NCI-H82 treated with DMSO at 0.1 percent for 48 hours (cell line): ENCODE data around the gene EXOC1.
"Not testable (repeated sequence)": the region's sequence is repeated elsewhere in the genome, so short reads cannot be mapped to it uniquely, and the experiment has no call there.

Source experiments
- DNase-seq: peaks from one replicate; lab custom pipeline; 2025; ENCODE audit not compliant: unreplicated experiment; lab: John Stamatoyannopoulos, UW

EXOC1 gene

DNA sequence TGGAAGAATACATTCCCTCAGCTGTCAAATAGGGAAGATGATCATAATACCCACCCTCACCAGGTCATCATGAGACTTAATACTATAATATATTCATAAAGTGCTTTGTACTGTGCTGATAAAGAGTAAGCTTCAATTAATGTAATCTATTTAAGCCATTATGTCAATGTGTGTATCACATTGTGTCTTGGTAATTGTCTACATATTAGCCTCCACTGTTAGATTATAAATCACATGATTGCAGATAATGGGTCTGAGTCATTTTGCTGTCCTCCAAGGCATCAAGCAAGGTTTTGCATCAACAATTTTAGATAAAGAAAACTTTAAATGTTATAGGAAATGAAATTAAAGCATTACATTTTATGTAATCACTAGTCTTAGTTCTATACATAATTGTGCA is 50.1 kb downstream of the EXOC1 start:
- DNase-seq = no peak

DNA sequence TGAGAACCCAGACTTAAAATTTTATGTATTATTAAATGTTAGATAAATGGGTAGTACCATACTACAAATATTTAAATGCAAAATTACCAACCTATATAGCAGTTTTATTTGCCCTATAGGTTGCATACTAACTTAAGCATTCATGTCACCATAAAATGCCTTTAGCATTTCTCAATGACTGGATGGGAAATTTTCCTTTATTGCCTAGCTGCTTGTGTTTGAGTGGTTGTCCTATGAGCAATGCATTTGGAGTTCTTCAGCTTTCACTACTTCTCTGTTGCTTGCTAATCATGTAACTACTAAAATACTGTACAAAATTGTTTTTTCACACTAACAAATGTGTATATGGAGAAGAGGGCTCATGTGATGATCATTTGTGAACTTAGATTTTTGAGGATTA is 51.1 kb downstream of the EXOC1 start:
- no peak for DNase-seq

DNA sequence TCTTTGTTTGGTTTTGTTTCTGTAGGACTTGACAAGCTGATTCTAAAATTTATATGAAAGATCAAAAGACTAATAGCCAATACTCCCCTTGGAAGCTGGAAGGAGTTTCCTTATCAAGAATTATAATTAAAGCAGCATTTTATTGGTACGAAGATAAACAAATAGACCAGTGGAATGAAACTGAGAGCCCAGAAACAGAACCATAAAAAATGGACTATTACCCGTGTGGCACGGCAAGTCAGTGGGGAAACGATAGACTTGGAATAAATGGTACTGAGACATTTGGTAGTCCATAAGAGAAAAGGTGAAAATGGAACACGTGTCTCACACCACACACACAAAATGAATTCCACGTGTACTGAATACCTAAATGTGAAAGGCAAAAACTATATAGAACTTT is 52.9 kb downstream of the EXOC1 start:
- DNase-seq = no peak

DNA sequence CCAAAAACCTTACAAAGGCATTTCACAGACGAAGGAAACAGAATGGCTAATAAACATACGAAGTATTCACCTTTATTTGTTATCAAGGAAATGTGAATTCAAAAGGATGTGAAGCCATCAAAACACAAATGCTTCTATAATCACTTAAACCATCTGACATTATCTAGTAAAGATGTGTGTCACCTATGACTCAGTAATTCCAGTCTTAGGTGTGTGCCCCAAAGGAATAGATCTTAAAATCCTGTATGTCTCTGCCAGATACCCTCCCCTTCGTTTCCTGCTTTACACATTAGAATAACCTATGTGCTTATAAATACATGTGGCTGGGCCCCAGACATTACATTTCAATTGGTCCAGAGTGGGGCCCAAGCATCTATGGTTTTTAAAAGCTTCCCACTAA is 53.5 kb downstream of the EXOC1 start:
- no peak for DNase-seq

DNA sequence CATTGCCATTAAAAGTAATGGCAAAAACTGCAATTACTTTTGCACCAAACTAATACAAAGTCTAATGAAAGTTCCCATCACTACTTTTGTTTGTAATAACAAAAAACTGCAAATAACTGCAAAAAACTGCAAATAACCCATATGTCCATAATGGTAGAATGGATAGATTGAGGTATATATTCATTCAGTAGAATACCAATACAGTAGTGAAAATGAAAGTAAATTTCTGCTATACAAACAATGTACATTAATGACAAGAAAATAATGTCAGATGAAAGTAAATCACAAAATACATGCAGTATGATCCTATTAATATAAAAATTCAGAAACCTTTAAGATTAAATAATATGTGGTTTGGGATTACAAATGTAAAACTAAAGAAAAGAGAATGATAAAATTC is 54.0 kb downstream of the EXOC1 start:
- no peak for DNase-seq

DNA sequence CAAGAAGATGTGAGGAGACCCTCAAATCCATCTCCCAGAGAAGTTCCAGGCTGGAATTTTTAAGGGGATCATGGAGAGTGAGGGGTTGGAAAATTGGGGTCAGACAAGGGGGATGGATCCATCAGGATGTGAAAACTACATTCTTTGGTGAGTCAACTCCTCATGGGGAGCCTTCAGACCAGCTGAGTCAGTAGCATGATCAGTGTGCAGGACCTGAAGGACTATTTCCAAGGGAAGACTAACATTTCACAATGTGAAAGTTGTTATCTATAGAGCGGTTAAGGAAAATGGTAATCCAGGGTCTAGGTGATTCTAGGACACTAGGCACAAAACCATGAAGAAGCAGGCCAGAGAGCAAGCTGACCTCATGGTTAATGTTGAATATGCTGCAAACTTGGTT is 56.7 kb downstream of the EXOC1 start:
- DNase-seq = no peak

DNA sequence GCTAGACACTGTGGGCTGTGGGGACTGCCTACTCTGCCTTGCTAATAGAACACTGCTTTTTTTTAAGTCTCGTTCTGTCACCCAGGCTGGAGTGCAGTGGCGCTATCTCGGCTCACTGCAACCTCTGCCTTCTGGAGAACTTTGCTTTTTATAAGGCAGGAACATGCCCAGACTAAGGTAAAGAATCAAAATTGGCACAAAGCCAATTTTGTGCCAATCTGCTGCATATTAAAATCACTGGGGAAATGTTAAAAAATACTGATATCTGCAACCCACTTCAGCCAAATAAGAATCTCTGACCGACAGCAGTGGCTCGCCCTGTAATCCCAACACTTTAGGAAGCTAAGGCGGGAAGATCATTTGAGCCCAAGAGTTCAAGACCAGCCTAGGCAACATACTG is 58.8 kb downstream of the EXOC1 start:
- no peak for DNase-seq

DNA sequence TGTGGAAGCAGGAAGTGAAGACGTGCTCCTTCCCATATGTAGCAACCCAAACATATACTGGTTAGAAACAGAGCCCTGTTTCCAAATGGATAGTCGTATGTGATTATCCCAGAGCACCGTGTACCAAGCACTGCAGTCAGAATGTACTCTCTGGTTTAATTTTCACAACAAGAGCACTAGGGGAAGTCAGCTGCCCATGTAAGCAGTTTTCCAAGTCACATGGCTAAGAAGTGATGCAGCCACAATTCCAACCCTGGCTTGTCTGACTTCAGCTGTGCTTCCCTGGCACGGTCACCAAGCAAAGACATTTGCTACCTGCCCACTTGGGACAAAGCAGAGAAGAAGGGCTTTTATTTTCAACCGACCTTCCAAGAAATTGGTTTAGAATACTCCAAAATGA is 67.1 kb downstream of the EXOC1 start:
- DNase-seq = no peak

DNA sequence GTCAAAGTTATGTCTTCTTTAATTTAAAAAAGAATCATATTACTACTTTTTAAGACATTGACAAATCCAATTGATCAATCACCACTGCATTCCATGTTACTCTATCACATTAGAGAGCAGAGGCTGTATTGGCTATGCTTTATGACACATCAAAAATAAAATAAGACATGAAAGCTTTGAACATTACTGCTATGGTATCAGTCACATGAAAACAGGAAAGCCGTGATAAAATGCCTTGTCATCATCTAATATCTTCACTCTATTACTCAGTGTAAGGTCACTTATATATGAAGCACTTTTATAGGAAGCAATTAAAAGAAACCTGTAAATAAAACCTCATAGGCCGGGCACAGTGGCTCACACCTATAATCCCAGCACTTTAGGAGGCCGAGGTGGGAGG is 67.6 kb downstream of the EXOC1 start:
- no peak for DNase-seq

DNA sequence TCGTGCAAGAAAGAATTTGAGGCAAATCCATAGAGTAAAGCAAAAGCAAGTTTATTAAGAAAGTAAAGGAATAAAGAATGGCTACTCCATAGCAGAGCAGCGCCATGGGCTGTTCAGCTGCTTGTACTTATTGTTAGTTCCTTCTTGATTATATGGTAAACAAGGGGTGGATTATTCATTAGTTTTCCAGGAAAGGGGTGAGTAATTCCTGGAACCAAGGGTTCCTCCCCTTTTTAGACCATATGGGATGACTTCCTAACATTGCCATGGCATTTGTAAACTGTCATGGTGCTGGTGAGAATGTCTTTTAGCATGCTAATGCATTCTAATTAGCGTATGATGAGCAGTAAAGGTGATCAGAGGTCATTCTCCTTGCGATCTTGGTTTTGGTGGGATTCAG is 71.8 kb downstream of the EXOC1 start:
- DNase-seq = no peak

DNA sequence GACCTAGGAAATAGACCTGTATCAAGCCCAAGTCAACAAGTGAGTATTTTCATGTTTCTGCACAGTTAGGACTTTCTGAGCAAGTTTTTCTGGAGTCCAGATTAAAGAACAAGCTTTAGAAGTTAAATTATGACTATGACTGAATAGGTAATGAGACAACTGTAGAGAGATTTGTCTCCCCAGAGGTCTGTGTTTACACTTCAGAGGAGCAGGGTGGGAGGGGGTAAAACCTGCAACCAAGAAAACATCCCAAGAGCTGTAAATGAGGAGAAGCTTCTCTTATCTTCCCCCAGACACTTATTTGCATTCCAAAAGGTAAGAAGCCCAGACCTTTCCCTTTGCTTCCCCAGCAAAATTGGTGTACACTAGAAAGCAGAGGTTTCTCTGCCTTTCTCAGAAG is 73.2 kb downstream of the EXOC1 start:
- DNase-seq = no peak

DNA sequence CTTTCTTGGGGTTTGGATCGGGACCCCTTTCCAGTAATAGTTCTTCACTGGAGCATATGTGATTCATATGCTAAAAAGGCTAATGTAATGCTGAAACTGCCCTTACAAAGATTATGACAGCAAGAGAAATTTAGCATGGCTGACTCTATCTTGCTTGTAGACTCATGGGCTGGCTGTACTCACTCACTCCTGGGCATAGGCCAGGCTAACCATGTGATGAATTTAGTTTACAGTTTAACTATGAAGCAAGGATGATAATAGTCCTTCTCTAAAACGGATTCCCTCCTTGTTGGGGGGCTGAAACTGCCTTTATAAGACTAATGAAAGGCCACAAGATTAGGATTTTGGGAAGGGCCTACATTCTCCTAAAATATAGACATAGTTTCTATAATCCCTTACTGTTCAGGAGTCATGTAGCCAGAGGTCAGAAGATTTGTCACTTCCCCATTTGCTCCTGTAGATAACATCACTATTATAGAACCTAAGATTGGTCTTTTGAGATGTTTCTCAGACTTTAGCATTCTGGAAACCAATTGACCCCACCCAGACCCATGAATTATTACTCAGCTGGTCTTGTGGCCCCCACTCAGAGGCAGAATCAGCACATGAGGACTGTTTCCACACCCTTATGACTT is 74.5 kb downstream of the EXOC1 start:
- DNase-seq = no peak

DNA sequence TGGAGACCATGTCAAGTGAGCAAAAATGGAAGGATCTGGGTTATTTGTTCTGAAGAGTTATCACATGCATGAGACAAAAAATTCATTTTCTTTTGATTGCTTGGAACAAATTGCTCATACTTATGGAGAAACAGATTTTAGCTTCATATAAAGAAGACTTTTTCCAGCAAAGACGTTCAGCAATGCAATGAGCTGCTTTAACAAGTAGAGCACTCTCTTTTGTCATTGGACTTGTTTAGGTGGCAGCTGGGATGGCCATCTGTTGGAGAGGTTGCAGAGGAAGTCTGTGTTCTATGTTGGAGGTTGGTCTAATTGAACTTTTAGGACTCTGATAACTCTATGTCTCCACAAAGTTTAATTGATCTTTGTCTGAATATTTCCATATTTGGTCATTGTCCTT is 75.4 kb downstream of the EXOC1 start:
- no peak for DNase-seq

DNA sequence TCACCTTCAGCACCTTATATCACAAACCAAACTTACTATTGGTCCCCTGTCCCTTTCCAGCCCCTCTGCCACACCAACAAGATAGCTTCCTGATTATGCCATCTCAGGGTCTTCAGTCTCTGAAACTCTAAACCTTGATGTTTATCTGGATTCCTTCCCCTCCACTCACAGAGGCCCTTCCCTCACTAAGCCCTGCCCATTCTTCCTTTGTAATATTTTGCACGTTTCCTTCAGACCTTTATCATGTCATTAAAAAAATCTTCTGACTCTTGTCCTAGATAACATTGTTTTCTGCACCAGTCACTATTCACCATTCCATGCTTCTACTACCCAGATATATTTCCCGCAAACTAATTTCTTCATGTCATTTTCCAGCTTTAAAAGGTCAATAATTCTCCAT is 77.6 kb downstream of the EXOC1 start:
- no peak for DNase-seq

DNA sequence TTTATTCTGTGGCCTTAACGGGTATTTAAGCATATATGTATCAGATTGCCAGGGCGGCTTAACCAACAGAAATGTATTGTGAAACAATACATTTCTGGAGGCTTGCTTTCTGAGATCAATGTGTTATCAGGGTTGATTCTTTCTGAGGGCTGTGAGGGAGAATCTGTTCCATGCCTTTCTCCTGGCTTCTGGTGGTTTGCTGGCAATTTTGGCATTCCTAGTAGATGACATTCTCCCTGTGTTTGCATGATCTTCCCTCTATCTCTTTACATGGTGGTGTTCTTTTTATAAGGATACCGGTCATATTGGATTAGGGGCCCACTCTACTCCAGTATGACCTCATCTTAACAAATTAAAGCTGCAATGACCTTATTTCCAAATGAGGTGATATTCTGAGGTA is 78.4 kb downstream of the EXOC1 start:
- DNase-seq = no peak

DNA sequence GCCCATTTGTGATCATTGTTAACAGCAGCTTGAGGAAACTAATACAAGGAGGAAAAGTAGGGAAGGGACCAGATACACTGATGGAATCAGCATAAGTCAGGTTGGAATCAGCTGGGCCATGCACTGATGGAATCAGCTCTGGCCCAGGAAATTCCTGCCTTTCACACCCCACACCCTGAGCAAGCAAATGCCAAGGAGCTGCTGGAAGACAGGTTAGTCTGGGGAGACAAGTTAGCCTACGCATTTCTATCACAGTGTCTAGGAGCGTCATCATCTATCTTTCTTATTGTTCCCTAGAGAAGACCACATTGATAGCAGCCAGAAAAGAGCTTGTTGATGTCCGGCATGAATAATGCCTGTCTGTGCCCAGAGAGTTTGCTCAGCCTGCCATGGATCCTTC is 79.1 kb downstream of the EXOC1 start:
- DNase-seq = no peak

DNA sequence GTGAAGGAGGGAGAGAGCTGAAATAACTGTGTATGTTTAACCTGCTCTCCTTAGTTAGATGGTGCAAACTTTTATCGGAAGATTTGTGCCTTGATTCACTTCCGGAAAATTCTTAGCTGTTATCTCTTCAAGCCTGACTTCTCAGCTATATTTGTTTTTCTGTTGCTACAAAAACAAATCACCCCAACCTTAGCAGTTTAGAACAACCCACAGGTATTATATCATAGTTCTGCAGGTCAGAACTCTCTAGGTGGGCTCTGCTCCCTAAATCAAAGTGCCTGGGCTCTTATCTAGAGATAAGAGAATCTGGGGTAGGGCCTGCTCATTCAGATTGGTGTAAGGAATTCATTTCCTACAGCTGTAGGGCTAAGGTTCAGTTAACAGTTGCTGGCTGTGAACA is 80.2 kb downstream of the EXOC1 start:
- no peak for DNase-seq

DNA sequence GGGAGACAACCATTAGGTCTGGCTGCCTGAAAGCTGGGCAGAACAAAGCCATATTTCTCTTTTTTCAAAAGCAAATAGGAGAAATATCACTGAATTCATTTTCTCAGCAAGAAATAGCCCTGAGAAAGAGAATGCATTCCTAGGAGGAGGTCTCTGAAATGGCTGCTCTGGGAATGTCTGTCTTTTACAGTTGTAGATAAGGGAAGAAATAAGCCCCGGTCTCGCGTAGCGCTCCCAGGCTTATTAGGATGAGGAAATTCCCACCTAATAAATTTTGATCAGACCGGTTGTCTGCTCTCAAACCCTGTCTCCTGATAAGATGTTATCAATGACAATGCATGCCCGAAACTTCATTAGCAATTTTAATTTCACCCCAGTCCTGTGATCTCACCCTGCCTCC is 82.5 kb downstream of the EXOC1 start:
- DNase-seq = not testable (repeated sequence)

DNA sequence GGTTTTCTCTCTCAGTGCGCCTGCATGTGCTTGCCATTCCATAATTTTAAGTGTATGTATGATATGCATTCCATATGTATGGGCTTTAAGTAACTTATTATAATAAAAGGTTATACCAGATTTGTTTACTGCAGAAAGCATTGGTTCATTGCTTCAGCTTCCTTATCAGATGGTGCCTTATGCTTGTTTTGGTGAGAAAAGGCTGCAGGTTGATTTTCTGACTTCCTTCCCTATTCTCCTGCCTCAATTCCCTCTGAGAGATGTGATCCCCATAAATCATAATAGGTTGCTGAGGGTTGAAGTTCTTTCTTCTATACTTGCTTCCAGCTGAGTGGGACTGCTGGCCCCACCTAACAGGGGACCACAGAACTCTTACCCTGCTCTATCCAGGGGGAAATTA is 85.0 kb downstream of the EXOC1 start:
- DNase-seq = no peak

DNA sequence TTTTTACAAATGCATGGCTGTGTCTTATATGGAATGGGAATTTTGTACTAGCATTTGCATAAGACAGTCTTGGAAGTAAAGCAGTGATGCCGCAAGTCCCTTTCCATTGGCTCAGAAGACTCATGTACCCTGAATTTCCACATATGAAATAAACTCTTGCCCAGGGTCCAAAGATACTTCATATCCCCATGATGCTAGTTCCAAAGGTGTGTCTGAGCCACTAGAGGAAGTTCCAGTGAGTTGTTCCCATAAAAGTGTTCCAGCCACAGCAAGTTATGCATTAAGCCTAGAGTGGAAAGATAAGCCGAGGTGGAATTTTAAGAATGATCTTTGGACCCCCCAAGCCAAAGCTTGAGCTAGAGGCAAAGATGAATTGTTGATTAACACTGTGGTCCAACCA is 86.0 kb downstream of the EXOC1 start:
- DNase-seq = no peak

DNA sequence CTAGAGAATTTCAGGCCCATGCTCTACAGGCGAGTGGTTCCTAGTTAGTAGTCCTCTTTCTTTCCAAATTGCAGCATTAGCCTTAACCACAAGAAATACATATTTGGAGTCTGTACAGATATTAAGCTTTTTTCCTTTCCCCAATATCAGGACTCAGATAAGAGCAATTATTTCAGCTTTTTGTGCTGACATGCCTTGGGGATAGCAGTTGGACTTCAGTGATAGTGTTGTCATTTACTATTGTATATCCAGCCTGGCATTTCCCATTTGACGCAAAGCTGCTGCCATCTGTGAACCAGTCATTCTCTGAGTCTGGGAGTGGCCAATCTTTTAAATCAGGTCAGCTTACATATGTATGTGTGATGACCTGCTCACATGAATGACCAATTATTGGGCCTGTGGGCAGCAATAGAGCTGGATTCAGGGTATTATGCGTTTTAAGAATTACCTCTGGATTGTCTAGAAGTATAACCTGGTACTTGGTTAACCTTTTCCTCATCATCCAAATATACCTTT is 88.5 kb downstream of the EXOC1 start:
- DNase-seq = no peak

DNA sequence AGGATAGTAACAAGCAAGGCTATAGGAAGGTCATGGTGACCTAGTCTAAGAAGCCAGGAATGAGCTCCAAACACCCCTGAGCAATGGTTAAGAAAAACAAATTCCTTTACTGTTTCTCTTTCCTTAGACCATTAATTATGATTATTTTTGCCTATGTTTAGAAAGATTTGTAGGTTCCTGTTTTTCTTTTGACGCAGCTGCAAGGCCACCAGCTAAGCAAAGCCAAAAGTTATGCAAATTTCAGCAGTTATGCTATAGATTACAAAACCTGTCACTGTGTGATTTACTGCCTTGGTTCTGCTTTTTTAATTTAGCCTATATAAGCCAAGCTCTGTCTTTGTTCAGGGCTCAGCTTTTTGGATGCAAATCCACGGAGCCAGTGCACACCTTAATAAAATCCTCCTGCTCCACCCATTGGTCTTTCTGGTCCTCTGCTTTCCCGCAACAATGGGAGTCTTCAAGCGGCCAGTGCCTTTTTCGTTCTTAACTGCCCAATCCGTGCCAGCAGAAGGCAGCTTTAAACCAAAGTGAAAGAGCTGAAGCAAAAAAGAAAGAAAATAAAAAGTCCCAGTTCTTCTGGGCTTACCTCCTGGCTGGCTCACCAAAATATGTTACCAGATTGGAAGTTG is 93.9 kb downstream of the EXOC1 start:
- DNase-seq = no peak
